GM18867 (cell line): Measurements from ENCODE around the gene SCMH1.

Source experiments
- ATAC-seq: cut with Tn5 transposase; IDR thresholded peaks from one replicate; pipeline ENCODE4 v1.9.1; 2021; ENCODE audit warnings: mild to moderate bottlenecking, moderate library complexity; ENCODE audit not compliant: unreplicated experiment

Gene SCMH1

GRCh38 chr1:41241749-41242341 lies at the start of gene SCMH1:
TSS of gene SCMH1 (minus strand) at chr1:41242306. CDS start at chr1:41186133, 56,173 bp downstream.
- peak; percentile 45 for ATAC-seq

DNA sequence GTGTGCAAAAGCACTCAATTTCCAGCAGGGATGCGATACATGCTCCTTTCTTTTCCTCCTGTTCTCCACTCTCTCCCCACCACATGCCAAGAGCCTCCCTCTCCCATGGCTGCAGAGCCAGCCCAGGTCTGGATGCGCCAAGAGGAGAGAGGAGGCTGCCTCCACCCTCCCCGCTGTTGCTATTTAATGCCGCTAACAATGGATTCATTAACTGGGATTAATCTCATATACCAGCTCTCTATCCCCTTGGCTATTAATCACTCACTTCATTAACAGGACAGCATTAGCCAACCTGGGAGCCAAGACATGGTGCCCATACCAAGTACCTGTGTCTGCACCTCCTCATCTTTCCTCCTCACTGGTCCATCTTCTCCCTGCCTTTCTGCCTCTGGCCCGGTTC lies 49.1 kb upstream of the SCMH1 start:
- ATAC-seq: no peak

GRCh38 chr1:41289196-41289595 lies 47.1 kb upstream of the SCMH1 start:
- ATAC-seq: no peak

DNA sequence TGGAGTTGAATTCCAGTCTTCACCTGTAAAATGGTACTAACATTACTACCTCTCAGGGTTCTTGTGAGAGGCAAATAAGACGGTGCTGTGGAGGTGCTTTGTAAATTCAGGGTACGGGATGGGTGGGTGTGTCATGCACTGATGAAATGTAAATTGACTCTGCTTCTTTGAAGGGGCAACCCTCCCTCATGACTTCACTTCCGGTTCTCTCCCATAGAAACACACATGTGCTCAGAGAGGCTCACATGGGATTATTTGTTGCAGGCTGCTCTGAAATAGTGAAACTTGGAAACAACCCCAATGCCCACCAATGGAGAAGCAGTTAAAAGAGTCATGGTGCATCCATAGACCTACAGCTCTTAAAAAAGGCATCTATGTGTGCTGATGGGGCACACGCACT lies 44.9 kb upstream of the SCMH1 start:
- ATAC-seq: no peak

DNA sequence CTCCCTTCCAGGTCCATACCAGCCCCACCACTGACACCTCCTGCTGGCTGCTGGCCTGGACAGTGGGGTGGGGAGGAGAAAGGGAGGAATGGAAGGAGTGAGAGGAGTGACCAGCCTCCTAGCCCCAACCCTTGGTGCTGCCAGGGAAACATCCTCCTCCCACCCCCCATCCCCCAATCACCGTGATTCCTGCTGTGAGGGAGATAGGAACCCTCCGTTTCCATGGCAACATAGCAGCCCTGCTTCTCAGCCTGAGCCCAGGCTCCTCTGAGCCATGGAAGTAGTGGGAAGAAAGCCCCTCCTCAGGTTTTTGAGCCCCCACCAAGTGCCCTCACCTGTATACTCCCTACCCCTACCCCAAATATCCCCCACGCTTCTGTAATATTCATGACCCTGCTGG lies 44.4 kb upstream of the SCMH1 start:
- ATAC-seq: no peak

DNA sequence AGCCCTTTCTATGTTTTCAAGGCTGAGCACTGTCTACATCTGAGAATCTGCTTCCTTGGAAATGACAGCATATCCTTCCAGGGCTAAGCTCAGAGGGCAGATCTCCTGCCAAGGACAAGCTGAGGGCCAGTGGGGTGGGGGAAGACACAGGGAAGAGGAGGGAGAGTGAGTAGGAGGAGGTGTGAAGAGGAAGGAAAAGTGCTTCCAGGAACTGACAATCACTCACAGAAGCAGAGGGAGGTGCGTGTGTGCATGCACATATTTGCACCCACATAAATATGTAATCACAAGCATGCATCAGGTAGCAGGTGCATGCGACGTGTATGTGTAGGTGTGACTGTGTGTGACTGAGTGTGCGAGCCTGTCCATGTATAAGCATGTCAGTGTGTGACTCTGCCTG lies 43.7 kb upstream of the SCMH1 start:
- no peak for ATAC-seq

DNA sequence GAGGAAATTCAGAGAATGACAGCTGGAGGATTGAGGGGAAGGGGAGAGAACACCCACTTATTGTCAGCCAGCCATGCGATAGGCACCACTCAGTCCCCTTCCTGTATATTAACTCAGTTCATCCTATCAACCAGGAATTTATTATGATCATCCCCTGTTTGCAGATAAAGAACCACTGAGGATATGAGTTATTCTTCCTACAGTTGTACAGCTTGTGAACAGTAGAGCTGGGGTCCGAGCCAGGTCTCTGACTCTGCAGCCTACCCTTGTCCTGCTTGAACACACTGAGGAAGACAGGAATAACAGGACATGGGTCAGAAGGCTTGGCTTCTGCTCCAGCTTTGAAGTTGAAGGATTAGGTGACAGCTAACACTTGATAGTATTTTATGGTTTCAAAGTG lies 42.0 kb upstream of the SCMH1 start:
- ATAC-seq: no peak

GRCh38 chr1:41282679-41283317 lies 40.7 kb upstream of the SCMH1 start:
- no peak for ATAC-seq

- no peak for ATAC-seq
These were observed 39.2 kb upstream of the SCMH1 start for GRCh38 chr1:41281334-41281733.

GRCh38 chr1:41280202-41281032 lies 38.3 kb upstream of the SCMH1 start:
- ATAC-seq: no peak

DNA sequence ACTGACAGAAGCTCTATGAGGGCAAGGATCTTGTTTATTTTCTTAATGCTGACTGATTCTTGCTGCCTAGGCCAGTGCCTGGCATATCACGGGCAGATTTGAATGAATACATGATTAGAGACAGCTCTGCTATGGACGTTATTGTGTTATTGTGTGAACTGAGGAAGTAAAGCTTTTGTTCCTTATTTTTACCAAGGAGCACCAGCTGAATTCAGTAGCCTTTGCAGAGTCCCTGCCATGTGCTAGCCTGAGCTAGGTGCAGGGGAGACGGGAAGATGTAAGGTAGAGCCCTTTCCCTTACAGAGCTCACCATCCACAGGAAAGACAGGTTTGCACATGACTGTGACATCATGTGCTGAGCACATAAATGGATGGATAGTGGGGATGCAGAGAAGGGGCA lies 36.0 kb upstream of the SCMH1 start:
- no peak for ATAC-seq

- no peak for ATAC-seq
These were observed 35.4 kb upstream of the SCMH1 start for GRCh38 chr1:41277371-41277975.

DNA sequence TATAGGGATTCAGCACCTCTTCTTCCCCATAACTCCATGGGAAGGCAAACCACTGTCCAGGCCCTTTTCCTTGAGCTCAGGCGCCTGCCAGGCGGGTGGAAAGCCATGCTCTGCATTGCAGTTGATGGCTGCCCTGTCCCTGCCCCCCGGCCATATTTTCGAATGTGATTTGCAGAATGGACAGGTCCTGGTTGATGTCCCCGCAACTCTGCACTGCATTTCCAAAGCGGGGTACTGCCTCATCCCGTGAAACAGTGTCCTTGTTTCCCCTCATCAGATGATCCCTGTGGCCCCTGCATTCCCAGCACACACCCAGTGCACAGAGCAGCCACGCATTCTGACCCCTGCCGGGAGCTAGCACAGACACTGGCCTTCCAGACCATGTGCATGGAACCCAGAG lies 33.7 kb upstream of the SCMH1 start:
- no peak for ATAC-seq

GRCh38 chr1:41274752-41275545 lies 32.8 kb upstream of the SCMH1 start:
- ATAC-seq: no peak

DNA sequence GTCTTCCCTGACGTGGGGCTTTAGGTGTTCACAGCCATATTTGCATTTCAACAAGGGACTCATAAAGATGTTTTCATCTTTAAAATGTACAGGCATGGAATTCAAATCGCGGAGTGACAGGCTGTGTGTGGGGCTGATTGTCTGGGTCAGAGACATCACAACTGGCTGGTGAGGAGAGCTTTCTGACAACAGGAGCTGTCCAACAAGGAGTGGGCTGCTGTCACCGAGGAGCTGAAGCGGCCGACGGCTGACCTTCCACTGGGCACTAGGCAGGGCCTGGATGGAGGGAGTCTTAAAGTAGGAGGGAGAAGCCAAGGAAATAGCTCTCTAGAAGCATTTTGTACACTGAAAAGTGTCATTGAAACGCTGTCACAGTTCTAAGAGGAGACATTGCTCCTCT lies 30.5 kb upstream of the SCMH1 start:
- ATAC-seq: no peak

- no peak for ATAC-seq
These were observed 26.2 kb upstream of the SCMH1 start for GRCh38 chr1:41268154-41268770.

DNA sequence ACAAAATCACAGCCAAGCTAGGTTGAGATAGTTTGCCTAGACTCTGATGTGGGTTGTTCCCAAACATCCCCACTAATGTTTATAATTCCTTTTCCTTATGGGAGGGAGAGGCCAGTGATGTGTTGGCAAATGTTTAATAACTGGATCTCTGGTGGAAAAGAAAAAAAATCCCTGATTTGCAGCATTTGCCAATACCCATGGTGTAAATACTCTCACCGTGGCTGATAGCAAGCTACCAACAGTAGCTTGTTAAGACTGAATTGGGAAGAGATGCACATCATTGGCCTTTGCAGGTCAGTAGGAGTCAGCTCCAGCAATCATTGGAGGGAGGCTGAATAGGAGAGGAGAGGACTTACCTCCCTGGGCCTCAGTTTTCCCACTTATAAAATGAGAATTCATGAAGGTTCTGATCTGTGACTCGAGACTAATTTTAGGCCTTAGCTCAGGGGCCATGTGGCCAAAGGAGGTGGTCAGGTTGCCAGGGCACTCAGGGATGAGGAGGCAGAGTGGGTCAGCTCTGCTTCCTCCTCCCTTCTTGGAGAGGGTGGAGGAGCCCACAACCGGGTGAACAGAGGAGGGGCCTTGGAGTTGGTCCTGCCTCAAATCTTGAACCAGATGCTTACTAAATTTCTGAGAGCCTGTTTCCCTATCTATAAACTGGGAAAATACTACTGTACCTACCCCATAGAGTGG lies 20.0 kb upstream of the SCMH1 start:
- ATAC-seq: no peak

DNA sequence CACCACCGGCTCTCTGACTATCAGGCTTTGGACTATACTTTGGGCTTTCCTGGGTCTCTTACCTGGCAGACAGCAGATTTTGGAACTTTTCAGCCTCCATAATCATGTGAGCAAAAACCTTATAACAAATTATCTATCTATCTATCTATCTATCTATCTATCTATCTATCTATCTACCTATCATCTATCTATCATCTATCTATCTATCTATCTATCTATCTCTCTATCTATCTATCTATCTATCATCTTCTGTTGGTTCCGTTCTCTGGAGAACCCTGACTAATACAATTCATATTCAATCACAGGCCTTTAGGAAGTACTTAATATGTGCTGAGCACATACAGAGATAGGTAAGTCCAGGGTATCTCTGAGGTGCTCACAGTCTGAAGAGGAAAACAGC lies 18.7 kb upstream of the SCMH1 start:
- ATAC-seq: no peak

GRCh38 chr1:41259221-41259620 lies 17.1 kb upstream of the SCMH1 start:
- no peak for ATAC-seq

DNA sequence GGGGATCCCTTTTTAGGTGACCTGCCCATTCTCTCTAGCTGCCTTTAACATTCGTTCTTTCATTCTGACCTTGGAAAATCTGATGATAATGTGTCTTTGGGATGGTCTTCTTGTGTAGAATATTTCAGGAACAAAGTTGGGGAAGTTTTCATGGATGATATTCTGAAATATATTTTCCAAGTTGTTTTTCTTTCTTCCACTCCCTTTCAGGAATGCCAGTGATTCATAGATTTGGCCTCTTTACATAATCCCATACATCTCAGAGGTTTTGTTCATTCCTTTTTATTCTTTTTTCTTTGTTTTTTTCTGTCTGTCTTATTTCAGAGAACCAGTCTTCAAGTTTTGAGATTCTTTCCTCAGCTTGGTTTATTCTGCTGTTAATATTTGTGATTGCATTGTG lies 13.9 kb upstream of the SCMH1 start:
- ATAC-seq: no peak
